Measurements from ENCODE around the gene ODF4. TPM values are rescaled to one million over a fixed set of nuclear protein-coding genes. Genes with fewer than 3 reads are reported as not detected.

Gene ODF4
- total RNA-seq, 2 experiments from 2014 or later, result not detected

- H3K4me3 Mint-ChIP-seq, result peak overlapping the region; percentile 96
- ATAC-seq, result no peak
- peaks cover 67% of the 10 kb centered on the region for H3K36me3 Mint-ChIP-seq
- DNase-seq, result no peak
- H3K4me1 Mint-ChIP-seq, result peaks cover 76% of the 10 kb centered on the region
- H3K27ac Mint-ChIP-seq, result peak overlapping the region; percentile 66
- H3K9me3 Mint-ChIP-seq (ENCODE audit: low read depth), result no peaks in the 10 kb centered on the region
- no peaks in the 10 kb centered on the region for H3K27me3 Mint-ChIP-seq
- CTCF ChIA-PET, result interaction anchor here (1.0 kb wide), 1 partner anchor 30 kb away, joined by 3 read pairs; no protein-coding TSS in a partner anchor
These were observed 40.4 kb downstream of the ODF4 start for GRCh38 chr17:8380049-8380448.

DNA sequence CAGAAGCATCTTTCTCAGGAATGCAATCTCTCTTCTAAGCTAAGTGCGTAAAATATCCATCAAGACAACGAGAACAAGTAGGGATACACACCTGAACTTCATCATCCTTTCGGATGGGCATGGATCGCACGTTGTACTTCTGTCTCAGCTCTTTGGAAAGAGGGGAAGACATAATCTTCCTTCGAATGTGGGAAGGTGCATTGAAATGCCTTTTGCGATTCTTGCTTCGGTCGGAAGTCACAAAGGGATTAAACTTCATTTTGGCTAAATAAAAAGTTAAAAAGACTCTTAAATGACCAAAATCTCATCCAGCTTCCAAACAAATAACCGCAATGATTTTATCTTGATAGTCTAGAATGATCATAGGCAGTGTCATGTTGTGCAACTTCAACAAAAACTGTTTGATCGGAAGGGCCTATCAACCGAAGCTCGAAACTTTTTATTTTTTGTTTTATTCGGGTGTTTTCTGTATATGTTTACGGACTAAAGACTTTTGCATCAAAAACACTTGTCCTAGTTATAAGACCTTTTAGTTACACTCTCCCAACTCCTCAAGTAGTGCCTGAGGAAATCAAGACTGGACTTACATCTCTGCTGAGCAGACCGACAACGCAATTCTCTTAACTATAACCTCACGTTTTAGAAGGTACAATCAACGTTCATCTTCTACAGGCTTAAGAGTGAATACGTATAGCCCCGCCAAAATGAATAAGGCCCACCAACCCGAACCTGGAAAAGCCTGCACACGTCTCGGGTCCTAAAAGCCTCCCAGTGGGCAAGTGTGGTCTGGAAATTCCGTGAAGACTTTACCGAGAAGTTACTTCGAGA, 42.6 kb downstream of the ODF4 start:
- no peaks in the 10 kb centered on the region for H3K9me3 Mint-ChIP-seq (ENCODE audit: low read depth)
- peak overlapping the region; percentile 96 for H3K4me3 Mint-ChIP-seq
- H3K36me3 Mint-ChIP-seq, result peaks cover 54% of the 10 kb centered on the region
- peak overlapping the region; percentile 86 for H3K27ac Mint-ChIP-seq
- peaks cover 72% of the 10 kb centered on the region for H3K4me1 Mint-ChIP-seq
- DNase-seq (no peak), ATAC-seq (no peak)
- H3K27me3 Mint-ChIP-seq, result no peaks in the 10 kb centered on the region
- CTCF ChIA-PET, result interaction anchor here (0.6 to 3.1 kb wide), 8 partner anchors 11 to 615 kb away, joined by 3 to 41 read pairs (median 3); partner anchors contain the start of gene BORCS6

- H3K27me3 Mint-ChIP-seq, result no peaks in the 10 kb centered on the region
- DNase-seq (no peak), ATAC-seq (no peak)
- peak overlapping the region; percentile 86 for H3K27ac Mint-ChIP-seq
- H3K36me3 Mint-ChIP-seq, result peaks cover 50% of the 10 kb centered on the region
- CTCF ChIA-PET, result interaction anchor here (0.6 to 3.1 kb wide), 6 partner anchors 10 to 403 kb away, joined by 3 to 41 read pairs (median 3); partner anchors contain the start of gene BORCS6
- peak overlapping the region; percentile 96 for H3K4me3 Mint-ChIP-seq
- H3K4me1 Mint-ChIP-seq, result peaks cover 71% of the 10 kb centered on the region
- no peaks in the 10 kb centered on the region for H3K9me3 Mint-ChIP-seq (ENCODE audit: low read depth)
These were observed 43.2 kb downstream of the ODF4 start for GRCh38 chr17:8382880-8383142.

DNA sequence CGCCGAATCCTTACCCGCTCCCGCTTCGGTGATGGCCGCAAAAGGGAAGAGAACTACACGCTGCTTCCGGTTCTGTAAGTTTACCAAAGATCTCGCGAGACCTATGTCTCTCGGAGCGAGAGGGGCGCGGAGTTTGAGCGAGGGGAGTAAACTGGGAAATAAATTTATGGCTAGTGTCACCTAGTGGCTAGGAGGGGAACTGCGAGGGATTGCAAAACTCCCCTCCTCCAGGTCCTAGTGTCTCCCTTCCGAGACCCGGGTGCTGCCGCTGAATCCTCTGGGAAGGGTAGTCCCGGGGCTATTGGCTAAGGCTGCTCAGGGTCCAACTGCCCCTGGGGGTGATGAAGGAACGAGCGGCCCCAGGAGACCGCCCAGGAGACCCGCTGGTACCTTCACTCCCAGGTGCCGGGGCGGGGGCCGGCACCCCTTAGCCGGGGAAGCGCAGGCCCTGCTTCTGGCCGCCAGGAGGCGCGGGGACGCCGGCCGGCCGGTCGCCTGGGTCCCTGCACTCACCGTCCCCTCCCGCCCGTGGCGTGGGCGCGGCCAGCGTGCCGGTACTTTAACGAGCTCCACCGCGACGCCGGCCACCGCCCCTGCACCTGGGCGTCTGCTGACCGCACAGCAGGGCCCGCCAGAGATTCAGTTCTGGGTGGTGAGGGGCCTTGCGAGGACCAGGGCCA, 43.6 kb downstream of the ODF4 start, which contains the start of gene RPL26:
Gene RPL26 (minus strand): TSS at position 51 of the 680 bp plus-strand sequence. CDS start 883 bp downstream, outside the sequence.
- Mint-ChIP-seq H3K36me3 (peaks cover 46% of the 10 kb centered on the region), H3K4me3 (peak within 1 kb of the TSS; percentile 96), H3K27ac (peak within 1 kb of the TSS; percentile 86), H3K27me3 (no peaks in the 10 kb centered on the region), H3K4me1 (peaks cover 71% of the 10 kb centered on the region), H3K9me3 (ENCODE audit: low read depth) (no peaks in the 10 kb centered on the region)
- CTCF ChIA-PET, result interaction anchor here (0.6 to 3.1 kb wide), 27 partner anchors 8 to 695 kb away, joined by 3 to 41 read pairs (median 3); partner anchors contain the start of genes BORCS6, CCDC42, CTC1 and NDEL1
- ATAC-seq, result peak; percentile 95
- DNase-seq, result peak; percentile 98

DNA sequence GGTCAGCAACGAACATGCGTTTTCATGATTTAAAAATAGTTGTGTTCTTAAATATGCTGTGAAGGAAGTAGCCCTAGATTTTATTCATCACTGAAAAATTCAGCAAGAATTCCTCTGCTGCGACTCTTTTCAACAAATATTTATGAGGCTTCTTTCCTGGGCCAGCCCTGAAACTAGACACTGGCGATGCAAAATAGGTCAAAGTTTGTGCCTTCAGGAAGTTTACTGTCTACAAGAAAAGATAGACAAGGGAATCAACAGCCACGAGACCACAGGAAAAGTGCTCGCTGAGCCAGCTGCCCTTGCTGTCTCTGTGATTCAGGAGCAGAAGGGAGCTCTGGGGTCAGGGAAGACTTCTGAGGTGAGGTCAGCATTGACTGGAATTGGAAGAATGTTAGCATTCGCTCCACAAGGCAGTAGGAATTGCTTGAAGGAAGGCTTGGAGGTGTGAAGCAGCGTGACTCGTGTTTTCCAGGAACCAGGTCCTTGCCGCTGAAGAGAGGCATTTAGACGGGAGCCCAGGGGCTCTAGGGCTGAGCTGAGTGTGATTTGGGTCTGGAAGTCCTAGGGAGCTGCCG, 45.2 kb downstream of the ODF4 start:
- CTCF ChIA-PET, result interaction anchor here (1.9 to 2.4 kb wide), 2 partner anchors 89 to 361 kb away, joined by 7 to 30 read pairs; partner anchors contain the start of genes CCDC42 and SLC25A35

GRCh38 chr17:8386841-8387240, 47.2 kb downstream of the ODF4 start:
- Mint-ChIP-seq H3K4me3 (no peak overlapping the region), H3K36me3 (peaks cover 11% of the 10 kb centered on the region), H3K4me1 (peaks cover 40% of the 10 kb centered on the region), H3K27ac (no peak overlapping the region), H3K9me3 (ENCODE audit: low read depth) (no peaks in the 10 kb centered on the region), H3K27me3 (no peaks in the 10 kb centered on the region)
- DNase-seq (no peak), ATAC-seq (no peak)
- CTCF ChIA-PET, result interaction anchor here (0.7 to 1.9 kb wide), 6 partner anchors 10 to 570 kb away, joined by 3 to 10 read pairs (median 4); partner anchors contain the start of gene KRABD2

More for the DNA sequence above, 45.2 kb downstream of the ODF4 start:
- Mint-ChIP-seq H3K27ac (peak overlapping the region; percentile 30), H3K36me3 (peaks cover 31% of the 10 kb centered on the region), H3K9me3 (ENCODE audit: low read depth) (no peaks in the 10 kb centered on the region), H3K27me3 (no peaks in the 10 kb centered on the region), H3K4me3 (peak overlapping the region; percentile 96), H3K4me1 (peaks cover 59% of the 10 kb centered on the region)
- ATAC-seq (no peak), DNase-seq (no peak)

DNA sequence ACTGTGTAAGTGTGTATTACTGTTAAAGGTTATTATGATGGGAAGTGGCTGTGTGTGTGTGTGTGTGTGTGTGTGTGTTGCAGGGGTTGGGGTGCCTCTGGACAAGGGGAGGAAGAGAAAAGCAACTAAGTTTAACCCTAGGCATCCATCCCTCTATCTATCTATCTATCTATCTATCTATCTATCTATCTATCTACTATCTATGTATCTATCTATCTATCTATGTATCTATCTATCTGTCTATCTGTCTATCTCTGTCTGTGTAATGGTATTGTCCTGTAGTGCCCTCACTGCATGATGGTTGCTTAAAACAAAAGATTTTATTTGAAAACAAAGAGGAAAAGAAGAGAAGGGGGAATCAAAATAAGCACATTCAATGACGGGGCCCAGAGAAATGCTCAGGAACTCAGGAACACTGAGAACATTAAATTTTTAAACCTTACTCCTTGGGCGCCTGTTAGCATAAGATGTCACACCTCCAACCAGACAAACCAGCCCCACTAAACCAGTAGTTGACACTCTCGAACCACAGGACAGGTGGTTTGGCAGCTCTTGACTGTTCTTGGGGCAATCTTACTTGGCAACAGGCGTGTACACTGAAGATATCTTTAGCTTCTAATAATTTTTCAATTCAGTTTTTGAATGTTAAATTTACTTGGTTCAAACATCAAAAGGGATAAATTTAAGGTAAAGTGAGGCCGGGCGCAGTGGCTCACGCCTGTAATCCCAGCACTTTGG, 48.4 kb downstream of the ODF4 start:
- Mint-ChIP-seq H3K9me3 (ENCODE audit: low read depth) (no peaks in the 10 kb centered on the region), H3K36me3 (peaks cover under 1% of the 10 kb centered on the region), H3K4me3 (no peak overlapping the region), H3K27ac (peak overlapping the region; percentile 44), H3K27me3 (no peaks in the 10 kb centered on the region), H3K4me1 (peaks cover 32% of the 10 kb centered on the region)
- ATAC-seq (no peak), DNase-seq (peak; percentile 56)
- CTCF ChIA-PET, result interaction anchor here (1.4 to 1.6 kb wide), 3 partner anchors 11 to 360 kb away, joined by 4 to 5 read pairs (median 5); partner anchors contain the start of gene KRABD2

DNA sequence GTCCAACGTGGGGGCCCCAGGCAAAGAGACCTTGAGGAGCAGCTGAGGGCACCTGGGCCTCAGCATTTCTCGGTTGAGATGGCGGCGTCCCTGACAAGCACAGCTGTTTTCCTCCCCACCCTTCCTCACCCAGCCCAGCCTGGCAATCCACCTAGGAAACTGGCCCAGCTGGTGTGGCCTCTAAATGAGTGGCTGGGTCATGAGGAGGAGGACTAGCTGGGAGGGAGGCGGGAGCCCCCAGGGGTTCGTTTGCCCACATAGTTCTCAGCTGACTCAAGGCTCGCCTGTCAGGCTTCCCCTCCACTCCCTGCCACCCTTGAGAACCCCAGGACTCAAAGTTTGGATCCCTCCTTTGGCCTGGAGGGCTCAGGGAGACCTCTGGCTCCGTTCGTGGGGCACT, 52.1 kb downstream of the ODF4 start:
- Mint-ChIP-seq H3K27me3 (peaks cover 13% of the 10 kb centered on the region), H3K4me1 (peaks cover 25% of the 10 kb centered on the region), H3K36me3 (peaks cover 2% of the 10 kb centered on the region), H3K27ac (no peak overlapping the region), H3K4me3 (no peak overlapping the region), H3K9me3 (ENCODE audit: low read depth) (no peaks in the 10 kb centered on the region)
- DNase-seq (no peak), ATAC-seq (no peak)
- CTCF ChIA-PET, result interaction anchor here (0.8 to 4.7 kb wide), 2 partner anchors 9 to 18 kb away, joined by 3 to 41 read pairs; partner anchors contain the start of gene RPL26

- CTCF ChIA-PET, result interaction anchor here (4.7 kb wide), 1 partner anchor 9 kb away, joined by 41 read pairs; the partner anchor contains the start of gene RPL26
- H3K9me3 Mint-ChIP-seq (ENCODE audit: low read depth), result no peaks in the 10 kb centered on the region
- peaks cover 23% of the 10 kb centered on the region for H3K4me1 Mint-ChIP-seq
- no peak overlapping the region for H3K27ac Mint-ChIP-seq
- no peak overlapping the region for H3K4me3 Mint-ChIP-seq
- DNase-seq, result no peak
- ATAC-seq, result no peak
- peaks cover 13% of the 10 kb centered on the region for H3K27me3 Mint-ChIP-seq
- H3K36me3 Mint-ChIP-seq, result peaks cover 2% of the 10 kb centered on the region
These were observed 52.6 kb downstream of the ODF4 start for GRCh38 chr17:8392274-8392673.

DNA sequence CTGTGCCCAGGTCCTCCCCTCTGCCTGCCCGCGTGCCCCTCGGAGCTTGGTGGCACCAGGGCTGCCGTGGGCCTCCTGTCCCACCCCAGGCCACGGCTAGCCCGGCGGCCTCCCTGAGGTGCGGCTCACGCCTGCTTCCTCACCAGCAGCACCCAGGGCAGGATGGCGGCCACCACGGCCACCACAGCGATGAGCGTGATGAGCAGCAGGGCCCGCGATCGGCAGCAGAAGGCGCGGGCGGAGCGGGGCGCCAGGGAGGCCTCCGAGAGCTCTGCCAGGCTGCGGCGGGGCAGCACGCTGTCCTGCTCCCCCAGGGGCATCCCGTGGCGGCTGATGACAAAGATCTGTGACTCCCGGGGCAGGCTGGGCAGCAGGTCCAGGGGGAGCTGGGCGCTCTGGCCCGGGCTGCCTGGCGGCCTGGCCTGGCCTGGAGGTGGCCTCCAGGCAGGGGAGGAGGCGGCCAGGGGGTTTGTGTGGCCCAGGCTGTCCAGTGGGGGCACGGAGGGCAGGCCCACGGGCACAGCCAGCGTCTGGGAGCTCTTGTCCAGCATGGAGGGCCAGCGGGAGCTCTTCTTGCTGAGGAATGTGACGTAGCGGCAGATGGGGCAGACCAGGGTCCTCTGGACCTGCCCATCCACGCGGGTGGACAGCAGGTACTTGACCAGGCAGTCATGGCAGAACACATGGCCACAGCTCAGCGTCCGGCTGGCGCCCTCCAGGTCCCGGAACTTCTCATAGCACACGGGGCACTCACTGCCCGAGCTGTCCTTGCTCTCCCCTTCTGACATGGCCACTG, 53.2 kb downstream of the ODF4 start:
- Mint-ChIP-seq H3K27me3 (peaks cover 18% of the 10 kb centered on the region), H3K9me3 (ENCODE audit: low read depth) (no peaks in the 10 kb centered on the region), H3K4me1 (peaks cover 19% of the 10 kb centered on the region), H3K27ac (peak overlapping the region; percentile 94), H3K4me3 (no peak overlapping the region), H3K36me3 (peaks cover 2% of the 10 kb centered on the region)
- CTCF ChIA-PET, result interaction anchor here (0.6 to 4.7 kb wide), 3 partner anchors 10 to 600 kb away, joined by 3 to 41 read pairs (median 4); partner anchors contain the start of gene RPL26
- DNase-seq (no peak), ATAC-seq (no peak)

DNA sequence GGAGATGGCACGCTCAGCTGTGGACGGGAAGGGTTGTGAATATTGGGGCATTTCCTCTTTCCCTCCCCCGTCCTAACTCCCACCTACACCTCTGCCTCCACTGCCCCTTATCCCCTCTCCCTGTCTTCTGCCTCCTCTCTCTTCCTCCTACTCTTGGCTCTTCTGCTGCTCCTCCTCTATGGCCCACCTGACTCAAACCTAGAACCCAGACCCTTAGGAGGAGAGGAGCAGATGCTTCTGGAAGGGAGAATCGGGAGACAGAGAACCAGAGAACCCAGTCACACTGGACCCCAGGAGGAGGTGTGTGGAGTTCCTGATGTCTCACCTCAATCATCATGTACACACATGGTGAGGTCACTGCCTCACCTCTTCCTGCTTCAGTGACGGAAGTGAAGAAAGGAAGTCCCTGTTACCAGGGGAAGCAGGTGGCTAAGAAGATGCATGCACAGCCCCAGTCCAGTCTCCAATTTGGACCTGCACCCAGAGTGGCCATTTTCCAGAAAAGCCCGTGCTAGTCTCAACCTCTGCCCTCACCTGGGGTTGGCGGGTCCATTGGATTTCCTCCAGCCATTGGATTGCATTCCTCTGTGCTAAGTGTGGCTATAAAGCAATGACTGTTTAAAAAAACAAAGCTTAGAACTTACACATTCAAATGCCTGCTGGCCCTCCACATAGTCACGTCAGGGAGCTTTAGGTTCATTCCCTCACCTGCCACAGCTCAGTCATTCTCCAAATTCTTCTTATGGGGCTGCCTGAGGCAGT, 54.0 kb downstream of the ODF4 start:
- peak; percentile 94 for ATAC-seq
- CTCF ChIA-PET, result interaction anchor here (0.7 to 4.7 kb wide), 5 partner anchors 11 to 352 kb away, joined by 3 to 41 read pairs (median 4); partner anchors contain the start of genes KRABD2 and RPL26
- no peaks in the 10 kb centered on the region for H3K9me3 Mint-ChIP-seq (ENCODE audit: low read depth)
- peaks cover 12% of the 10 kb centered on the region for H3K4me1 Mint-ChIP-seq
- peaks cover 24% of the 10 kb centered on the region for H3K27me3 Mint-ChIP-seq
- H3K4me3 Mint-ChIP-seq, result no peak overlapping the region
- peak; percentile 80 for DNase-seq
- H3K27ac Mint-ChIP-seq, result peak overlapping the region; percentile 94
- peaks cover 2% of the 10 kb centered on the region for H3K36me3 Mint-ChIP-seq

Measured in activated CD8-positive, alpha-beta memory T cell treated with anti-CD3 and anti-CD28 coated beads, Interleukin-2, amount 10 ng/mL, durations not matched to agents 7 days and 5 days (primary cell).